ENCODE results near the gene AFM.
"Not testable (repeated sequence)": the region's sequence is repeated elsewhere in the genome, so short reads cannot be mapped to it uniquely, and the experiment has no call there.

AFM gene

GRCh38 chr4:73501664-73502265, 20.2 kb downstream of the AFM start:
- DNase-seq (ENCODE audit: low read depth in 3 of 3, low spot score in 1 of 3): no peak

- DNase-seq (ENCODE audit: low read depth in 3 of 3, low spot score in 1 of 3): no peak
These were observed 24.0 kb downstream of the AFM start for GRCh38 chr4:73505567-73505966.

- DNase-seq (ENCODE audit: low read depth in 3 of 3, low spot score in 1 of 3): no peak
These were observed 26.0 kb downstream of the AFM start for GRCh38 chr4:73507541-73507940.

GRCh38 chr4:73508651-73509050, 27.1 kb downstream of the AFM start:
- DNase-seq (ENCODE audit: low read depth in 3 of 3, low spot score in 1 of 3): no peak

- DNase-seq (ENCODE audit: low read depth in 3 of 3, low spot score in 1 of 3): no peak
These were observed 36.8 kb downstream of the AFM start for GRCh38 chr4:73518340-73518739.

DNA sequence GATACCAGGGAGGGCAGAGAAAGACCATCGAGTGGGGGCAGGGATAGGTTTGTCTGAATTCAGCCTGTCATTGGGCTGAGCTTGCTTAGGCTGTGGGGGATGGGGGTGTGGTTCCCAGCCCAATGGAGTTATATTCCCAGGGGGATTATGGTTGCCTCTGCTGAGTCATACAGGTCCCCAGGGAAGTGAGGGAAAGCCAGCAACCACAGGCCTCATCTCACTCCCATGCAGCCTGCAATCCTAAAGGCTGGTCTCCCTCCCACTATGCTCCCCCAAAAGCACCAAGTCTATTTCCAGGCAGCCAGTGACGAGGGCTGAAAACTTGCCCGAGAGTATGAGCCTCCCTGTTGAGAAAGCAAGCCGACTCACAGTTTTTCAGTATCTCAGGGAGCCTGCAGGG, 39.3 kb downstream of the AFM start:
- DNase-seq (ENCODE audit: low read depth in 3 of 3, low spot score in 1 of 3): no peak

DNA sequence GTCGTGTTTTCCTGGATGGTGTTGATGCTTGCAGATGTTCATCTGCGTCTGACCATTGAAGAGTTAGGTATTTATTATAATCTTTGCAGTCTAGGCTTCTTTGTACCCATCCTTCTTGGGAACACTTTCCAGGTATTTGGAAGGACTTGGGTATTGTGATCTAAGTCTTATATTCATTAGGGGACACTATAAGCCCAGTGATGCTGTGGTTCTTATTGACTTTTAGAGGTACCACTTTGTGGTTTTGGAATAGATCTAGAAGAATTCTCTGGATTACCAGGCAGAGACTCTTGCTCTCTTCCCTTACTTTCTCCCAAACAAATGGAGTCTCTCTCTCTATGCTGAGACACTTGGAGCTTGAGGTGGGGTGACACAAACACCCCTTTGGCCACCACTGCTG, 41.6 kb downstream of the AFM start:
- no peak for DNase-seq (ENCODE audit: low read depth in 3 of 3, low spot score in 1 of 3)

GRCh38 chr4:73525611-73526010, 44.1 kb downstream of the AFM start:
- DNase-seq (ENCODE audit: low read depth in 3 of 3, low spot score in 1 of 3): no peak

DNA sequence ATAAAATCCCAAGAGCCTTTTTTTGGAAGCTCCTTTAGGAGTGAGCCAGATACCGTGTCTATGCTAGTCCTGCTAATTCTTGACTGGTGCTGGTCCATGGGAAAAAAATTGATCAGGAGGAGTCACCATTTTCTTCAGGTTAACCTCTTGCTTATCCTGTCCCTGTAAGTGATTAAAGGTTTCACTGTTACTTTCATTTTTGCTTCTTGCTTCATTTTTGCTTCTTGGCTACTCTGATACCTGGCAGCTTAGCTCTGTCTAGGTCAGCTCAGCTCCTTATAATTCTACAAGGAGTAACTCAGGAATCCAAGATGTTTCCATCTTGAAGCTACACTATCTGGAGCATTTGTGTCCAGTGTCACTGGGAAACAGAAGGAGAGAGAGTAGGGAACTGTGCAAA, 45.7 kb downstream of the AFM start:
- DNase-seq (ENCODE audit: low read depth in 3 of 3, low spot score in 1 of 3): no peak

GRCh38 chr4:73528171-73528570, 46.6 kb downstream of the AFM start:
- DNase-seq (ENCODE audit: low read depth in 3 of 3, low spot score in 1 of 3): no peak

GRCh38 chr4:73533515-73534422, 52.2 kb downstream of the AFM start:
- no peak for DNase-seq (ENCODE audit: low read depth in 3 of 3, low spot score in 1 of 3)

GRCh38 chr4:73538162-73538561, 56.6 kb downstream of the AFM start:
- DNase-seq (ENCODE audit: low read depth in 3 of 3, low spot score in 1 of 3): no peak

- DNase-seq (ENCODE audit: low read depth in 3 of 3, low spot score in 1 of 3): no peak
These were observed 57.8 kb downstream of the AFM start for GRCh38 chr4:73539386-73539785.

GRCh38 chr4:73540826-73541225, 59.3 kb downstream of the AFM start:
- no peak for DNase-seq (ENCODE audit: low read depth in 3 of 3, low spot score in 1 of 3)

DNA sequence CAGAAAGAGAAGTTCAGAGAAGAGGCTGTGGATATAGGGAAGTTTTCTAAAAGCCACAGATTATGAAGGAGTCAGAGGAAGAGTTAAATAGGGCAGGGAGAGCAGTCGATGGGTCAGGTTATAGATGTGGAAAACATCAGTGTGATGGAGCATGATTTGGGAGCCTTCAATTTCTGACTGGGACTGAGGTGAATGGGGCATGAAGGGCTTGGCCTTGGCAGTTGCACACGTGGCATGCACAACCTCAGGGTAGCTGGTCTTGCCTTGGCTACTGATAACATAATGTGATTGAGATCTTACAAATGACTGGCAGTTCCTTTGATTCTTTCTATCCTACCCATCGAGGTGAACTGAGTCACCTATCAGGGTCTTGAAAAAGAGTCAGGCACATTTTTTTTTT, 59.7 kb downstream of the AFM start:
- DNase-seq (ENCODE audit: low read depth in 3 of 3, low spot score in 1 of 3): no peak

DNA sequence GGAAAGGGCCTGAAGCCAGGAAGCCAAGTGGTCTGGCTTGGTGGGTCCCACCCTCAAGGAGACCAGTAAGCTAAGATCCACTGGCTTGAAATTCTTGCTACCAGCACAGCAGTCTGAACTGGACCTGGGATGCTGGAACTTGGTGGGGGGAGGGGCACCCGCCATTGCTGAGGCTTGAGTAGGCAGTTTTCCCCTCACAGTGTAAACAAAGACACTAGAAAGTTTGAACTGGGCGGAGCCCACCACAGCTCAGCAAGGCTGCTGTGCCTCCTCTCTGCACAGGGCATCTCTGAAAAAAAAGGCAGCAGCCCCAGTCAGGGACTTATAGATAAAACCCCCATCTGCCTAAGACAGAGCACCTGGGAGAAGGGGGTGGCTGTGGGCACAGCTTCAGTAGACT, 63.1 kb downstream of the AFM start:
- no peak for DNase-seq (ENCODE audit: low read depth in 3 of 3, low spot score in 1 of 3)

DNA sequence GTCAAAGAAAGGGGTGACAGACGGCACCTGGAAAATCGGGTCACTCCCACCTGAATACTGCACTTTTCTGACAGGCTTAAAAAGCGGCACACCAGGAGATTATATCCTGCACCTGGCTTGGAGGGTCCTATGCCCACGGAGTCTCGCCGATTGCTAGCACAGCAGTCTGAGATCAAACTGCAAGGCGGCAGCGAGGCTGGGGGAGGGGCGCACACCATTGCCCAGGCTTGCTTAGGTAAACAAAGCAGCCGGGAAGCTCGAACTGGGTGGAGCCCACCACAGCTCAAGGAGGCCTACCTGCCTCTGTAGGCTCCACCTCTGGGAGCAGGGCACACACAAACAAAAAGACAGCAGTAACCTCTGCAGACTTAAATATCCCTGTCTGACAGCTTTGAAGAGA, 69.3 kb downstream of the AFM start:
- DNase-seq (ENCODE audit: low read depth in 3 of 3, low spot score in 1 of 3): not testable (repeated sequence)
